Muscle layer of colon (tissue), 2 donors: ENCODE data around the gene GPT2.
"Not testable (repeated sequence)": the region's sequence is repeated elsewhere in the genome, so short reads cannot be mapped to it uniquely, and the experiment has no call there.

Experiments used
- H3K27ac ChIP-seq: one replicate; pipeline ENCODE4 v1.7.0; 2013; ENCODE audit warnings: low read depth, mild to moderate bottlenecking, low read length, moderate library complexity
- H3K27me3 ChIP-seq, 2 donors: one replicate each; pipeline ENCODE4 v1.7.0; 2013; ENCODE audit warnings: low read length in 2 of 2, mild to moderate bottlenecking in 2 of 2; ENCODE audit not compliant: insufficient read depth in 2 of 2, control insufficient read depth in 1 of 2
- H3K36me3 ChIP-seq: one replicate; pipeline ENCODE4 v1.7.0; 2013; ENCODE audit warnings: mild to moderate bottlenecking, low read length; ENCODE audit not compliant: insufficient read depth
- H3K4me1 ChIP-seq: one replicate; pipeline ENCODE4 v1.7.0; 2013; ENCODE audit warnings: mild to moderate bottlenecking, low read length; ENCODE audit not compliant: insufficient read depth
- H3K4me3 ChIP-seq, 2 donors: one replicate each; pipeline ENCODE4 v1.7.0; 2013; ENCODE audit warnings: low read length in 2 of 2, low read depth in 1 of 2, mild to moderate bottlenecking in 1 of 2, moderate library complexity in 1 of 2
- H3K9ac ChIP-seq: one replicate; pipeline ENCODE4 v1.7.0; 2013; ENCODE audit warnings: low read length
- H3K9me3 ChIP-seq: one replicate; pipeline ENCODE4 v1.7.0; 2013; ENCODE audit warnings: mild to moderate bottlenecking, low read length
- donor health status: abdominal sarcoma.
- donor health status: Adenocarcinoma of cecum.

Gene GPT2

GRCh38 chr16:46852130-46852529, 32.0 kb upstream of the GPT2 start:
- H3K9ac ChIP-seq, result no peak overlapping the region
- no peak overlapping the region for H3K27ac ChIP-seq
- H3K4me3 ChIP-seq, result no peak overlapping the region
- H3K36me3 ChIP-seq, result no peaks in the 10 kb centered on the region
- H3K4me1 ChIP-seq, result peaks cover 2% of the 10 kb centered on the region
- no peaks in the 10 kb centered on the region for H3K27me3 ChIP-seq
- no peaks in the 10 kb centered on the region for H3K9me3 ChIP-seq

GRCh38 chr16:46853713-46854443, 30.3 kb upstream of the GPT2 start:
- H3K36me3 ChIP-seq, result no peaks in the 10 kb centered on the region
- no peak overlapping the region for H3K4me3 ChIP-seq
- no peak overlapping the region for H3K9ac ChIP-seq
- H3K27ac ChIP-seq, result no peak overlapping the region
- H3K4me1 ChIP-seq, result peaks cover 6% of the 10 kb centered on the region
- H3K9me3 ChIP-seq, result no peaks in the 10 kb centered on the region
- no peaks in the 10 kb centered on the region for H3K27me3 ChIP-seq

- H3K4me3 ChIP-seq, result no peak overlapping the region
- no peaks in the 10 kb centered on the region for H3K27me3 ChIP-seq
- H3K4me1 ChIP-seq, result peaks cover 6% of the 10 kb centered on the region
- no peak overlapping the region for H3K9ac ChIP-seq
- no peak overlapping the region for H3K27ac ChIP-seq
- no peaks in the 10 kb centered on the region for H3K9me3 ChIP-seq
- H3K36me3 ChIP-seq, result no peaks in the 10 kb centered on the region
These were observed 29.3 kb upstream of the GPT2 start for GRCh38 chr16:46854846-46855245.

- Histone ChIP-seq H3K4me3 (no peak overlapping the region), H3K9ac (no peak overlapping the region), H3K36me3 (no peaks in the 10 kb centered on the region), H3K9me3 (no peaks in the 10 kb centered on the region), H3K27ac (no peak overlapping the region), H3K27me3 (no peaks in the 10 kb centered on the region), H3K4me1 (peaks cover 6% of the 10 kb centered on the region)
These were observed 28.8 kb upstream of the GPT2 start for GRCh38 chr16:46855389-46855788.

- H3K4me3 ChIP-seq, result no peak overlapping the region
- H3K27ac ChIP-seq, result no peak overlapping the region
- no peak overlapping the region for H3K9ac ChIP-seq
- peaks cover 6% of the 10 kb centered on the region for H3K4me1 ChIP-seq
- no peaks in the 10 kb centered on the region for H3K27me3 ChIP-seq
- no peaks in the 10 kb centered on the region for H3K9me3 ChIP-seq
- no peaks in the 10 kb centered on the region for H3K36me3 ChIP-seq
These were observed 26.7 kb upstream of the GPT2 start for GRCh38 chr16:46857368-46857945.

- Histone ChIP-seq H3K27ac (no peak overlapping the region), H3K9ac (no peak overlapping the region), H3K4me1 (peaks cover 6% of the 10 kb centered on the region), H3K4me3 (no peak overlapping the region), H3K9me3 (no peaks in the 10 kb centered on the region), H3K27me3 (no peaks in the 10 kb centered on the region), H3K36me3 (no peaks in the 10 kb centered on the region)
These were observed 26.0 kb upstream of the GPT2 start for GRCh38 chr16:46858151-46858550.

GRCh38 chr16:46859719-46860152, 24.4 kb upstream of the GPT2 start:
- no peaks in the 10 kb centered on the region for H3K27me3 ChIP-seq
- H3K9ac ChIP-seq, result no peak overlapping the region
- H3K36me3 ChIP-seq, result no peaks in the 10 kb centered on the region
- no peak overlapping the region for H3K4me3 ChIP-seq
- H3K4me1 ChIP-seq, result peaks cover 6% of the 10 kb centered on the region
- H3K27ac ChIP-seq, result no peak overlapping the region
- H3K9me3 ChIP-seq, result no peaks in the 10 kb centered on the region

- H3K4me3 ChIP-seq, result no peak overlapping the region
- no peaks in the 10 kb centered on the region for H3K27me3 ChIP-seq
- H3K9ac ChIP-seq, result no peak overlapping the region
- H3K9me3 ChIP-seq, result no peaks in the 10 kb centered on the region
- H3K36me3 ChIP-seq, result no peaks in the 10 kb centered on the region
- H3K27ac ChIP-seq, result no peak overlapping the region
- H3K4me1 ChIP-seq, result no peaks in the 10 kb centered on the region
These were observed 21.4 kb upstream of the GPT2 start for GRCh38 chr16:46862555-46863447.

GRCh38 chr16:46866286-46866685, 17.9 kb upstream of the GPT2 start:
- Histone ChIP-seq H3K27me3 (no peaks in the 10 kb centered on the region), H3K27ac (no peak overlapping the region), H3K4me3 (no peak overlapping the region), H3K4me1 (no peaks in the 10 kb centered on the region), H3K36me3 (no peaks in the 10 kb centered on the region), H3K9me3 (no peaks in the 10 kb centered on the region), H3K9ac (no peak overlapping the region)

GRCh38 chr16:46867486-46867885, 16.7 kb upstream of the GPT2 start:
- H3K27ac ChIP-seq, result not testable (repeated sequence)

GRCh38 chr16:46868891-46869290, 15.3 kb upstream of the GPT2 start:
- not testable (repeated sequence) for H3K36me3 ChIP-seq, H3K4me3 ChIP-seq, H3K9me3 ChIP-seq, H3K27me3 ChIP-seq, H3K27ac ChIP-seq, H3K9ac ChIP-seq, H3K4me1 ChIP-seq

More at GRCh38 chr16:46867486-46867885, 16.7 kb upstream of the GPT2 start:
- H3K4me3 ChIP-seq, H3K27me3 ChIP-seq, H3K9ac ChIP-seq, H3K4me1 ChIP-seq, H3K36me3 ChIP-seq, H3K9me3 ChIP-seq: not testable (repeated sequence)
